Panc1 (cell line): ENCODE measurements around the gene CHPF2. TPM values are rescaled to one million over a fixed set of nuclear protein-coding genes. Genes with fewer than 3 reads are reported as not detected.

Experiments used
- ATAC-seq: fragments of 200-7000 bp; cut with Tn5 transposase; 2 replicates; pipeline ENCODE4 v1.9.1; 2020; ENCODE audit warnings: mild to moderate bottlenecking, moderate library complexity
- BruUV-seq: library from RNA; stranded (reverse); fragments of 400-500 nt; replicated peaks from 2 replicates; lab custom pipeline; 2021; lab: Mats Ljungman, UMichigan
- CTCF ChIA-PET: fragments of 300-600 bp; sonication (Branson Sonifier 250); formaldehyde crosslinking; loops from one replicate; lab custom pipeline; 2022; ENCODE audit warnings: antibody characterized with exemption; lab: Charles Lee
- POLR2A ChIA-PET: fragments of 300-600 bp; sonication (Branson Sonifier 250); formaldehyde crosslinking; loops from one replicate; lab custom pipeline; 2022; ENCODE audit warnings: antibody characterized with exemption; lab: Charles Lee
- DNase-seq: peaks from one replicate; pipeline ENCODE4 v3.0.0-alpha.2; 2010; ENCODE audit warnings: low read depth, low spot score
- H3K27ac ChIP-seq: 2 replicates; pipeline ENCODE4 v1.5.1; 2011; ENCODE audit warnings: mild to moderate bottlenecking, low read length, inconsistent platforms
- H3K27me3 ChIP-seq: fragments of 200-500 bp; sonication (Bioruptor generic); 2 replicates; pipeline ENCODE4 v1.6.0; 2014; ENCODE audit warnings: low read length, inconsistent platforms; ENCODE audit not compliant: control insufficient read depth, insufficient read depth
- H3K36me3 ChIP-seq: fragments of 200-500 bp; sonication (Bioruptor generic); 2 replicates; pipeline ENCODE4 v1.5.1; 2014; ENCODE audit warnings: inconsistent platforms, mild to moderate bottlenecking, low read length, moderate library complexity; ENCODE audit not compliant: control insufficient read depth, insufficient read depth
- H3K4me1 ChIP-seq: 2 replicates; pipeline ENCODE4 v1.5.1; 2011; ENCODE audit warnings: inconsistent platforms, mild to moderate bottlenecking, low read length, moderate library complexity; ENCODE audit not compliant: control insufficient read depth, insufficient read depth
- H3K4me3 ChIP-seq, 2 experiments: 2 replicates each; pipeline ENCODE4 v1.5.1; 2011 to 2012; ENCODE audit warnings: low read depth in 2 of 2, low read length in 2 of 2, mild to moderate bottlenecking in 2 of 2, inconsistent platforms in 1 of 2, moderate library complexity in 1 of 2
- H3K9me3 ChIP-seq: fragments of 200-500 bp; sonication (Bioruptor generic); 2 replicates; pipeline ENCODE4 v1.5.1; 2014; ENCODE audit warnings: low read depth, mild to moderate bottlenecking, inconsistent platforms, low read length, moderate library complexity; ENCODE audit not compliant: control insufficient read depth, insufficient read depth
- CTCF ChIP-seq: fragments of 450-650 bp; IDR thresholded peaks from 2 replicates; pipeline ENCODE4 v1.5.1; 2017; ENCODE audit warnings: mild to moderate bottlenecking
- POLR2AphosphoS5 ChIP-seq: IDR thresholded peaks from 2 replicates; pipeline ENCODE4 v1.6.1; 2012; ENCODE audit warnings: mild to moderate bottlenecking, low read depth, low read length, moderate library complexity
- REST ChIP-seq, 2 experiments: IDR thresholded peaks; 2 replicates each; pipeline ENCODE4 v1.6.1; 2011 to 2012; ENCODE audit warnings: low read depth in 2 of 2, control low read depth in 1 of 2, low read length in 1 of 2, mild to moderate bottlenecking in 1 of 2, moderate library complexity in 1 of 2; ENCODE audit not compliant: insufficient read depth in 1 of 2
- SIN3A ChIP-seq: IDR thresholded peaks from 2 replicates; pipeline ENCODE4 v1.6.1; 2012; ENCODE audit warnings: low read depth, mild to moderate bottlenecking, low read length, moderate library complexity, borderline replicate concordance; ENCODE audit not compliant: insufficient read depth
- TCF7L2 ChIP-seq: IDR thresholded peaks from 2 replicates; pipeline ENCODE4 v1.6.1; 2011; ENCODE audit warnings: mild to moderate bottlenecking, low read depth, low read length, inconsistent platforms
- in situ Hi-C: cut with HindIII; loops from 2 replicates; pipeline ENCODE4 v1.10.0; 2016; ENCODE audit warnings: low sequenced_read_pairs, low pct_unique_long_range_greater_than_20kb
- intact Hi-C: fragments of 100-400 bp; cut with micrococcal nuclease; formaldehyde crosslinking; loops from one replicate; pipeline ENCODE4 v1.10.0; 2022; ENCODE audit not compliant: unreplicated experiment
- total RNA-seq: library from RNA; stranded (reverse); gene quantifications from one replicate; pipeline ENCODE4 v1.2.1, GENCODE V29; 2021; ENCODE audit not compliant: unreplicated experiment

The CHPF2 gene
- total RNA-seq, 1 experiment from 2014 or later = 44.9 TPM

GRCh38 chr7:151207315-151207714, 25.0 kb upstream of the CHPF2 start:
- Histone ChIP-seq H3K4me1 (no peaks in the 10 kb centered on the region), H3K36me3 (no peaks in the 10 kb centered on the region), H3K27ac (no peak overlapping the region), H3K9me3 (no peaks in the 10 kb centered on the region), H3K4me3 (no peak overlapping the region), H3K27me3 (no peaks in the 10 kb centered on the region)
- CTCF ChIA-PET = no interaction called here
- no peak for TF ChIP-seq REST (IDR thresholded peaks at IDR 0.05; ENCODE audit: insufficient read depth in 1 of 2, low read depth in 2 of 2, low read length in 1 of 2)
- no peak for TF ChIP-seq CTCF
- TF ChIP-seq SIN3A = no peak
- TF ChIP-seq TCF7L2 = no peak
- TF ChIP-seq POLR2AphosphoS5 = no peak
- ATAC-seq (no peak), DNase-seq (no peak)
- intact Hi-C loops = no loop called here
- POLR2A ChIA-PET = no interaction called here
- in situ Hi-C loops = loop anchor here (5.0 kb wide), 1 partner anchor 40 kb away; the partner anchor contains the start of gene GBX1
- BruUV-seq = no TSS peak

- no TSS peak for BruUV-seq
- H3K36me3 ChIP-seq = no peaks in the 10 kb centered on the region
- no peaks in the 10 kb centered on the region for H3K4me1 ChIP-seq
- POLR2A ChIA-PET = no interaction called here
- H3K27me3 ChIP-seq = no peaks in the 10 kb centered on the region
- H3K4me3 ChIP-seq = no peak overlapping the region
- no peak for TF ChIP-seq POLR2AphosphoS5
- no peak for TF ChIP-seq CTCF
- no peak for TF ChIP-seq TCF7L2
- TF ChIP-seq SIN3A = no peak
- no peak for TF ChIP-seq REST (IDR thresholded peaks at IDR 0.05; ENCODE audit: insufficient read depth in 1 of 2, low read depth in 2 of 2, low read length in 1 of 2)
- no peaks in the 10 kb centered on the region for H3K9me3 ChIP-seq
- no peak overlapping the region for H3K27ac ChIP-seq
- ATAC-seq (no peak), DNase-seq (no peak)
- CTCF ChIA-PET = no interaction called here
- in situ Hi-C loops = loop anchor here (5.0 kb wide), 1 partner anchor 41 kb away; the partner anchor contains the start of gene GBX1
- intact Hi-C loops = no loop called here
Measured at GRCh38 chr7:151207804-151208203, 24.5 kb upstream of the CHPF2 start.
